ENCODE data around the gene SLC24A3.

DNA sequence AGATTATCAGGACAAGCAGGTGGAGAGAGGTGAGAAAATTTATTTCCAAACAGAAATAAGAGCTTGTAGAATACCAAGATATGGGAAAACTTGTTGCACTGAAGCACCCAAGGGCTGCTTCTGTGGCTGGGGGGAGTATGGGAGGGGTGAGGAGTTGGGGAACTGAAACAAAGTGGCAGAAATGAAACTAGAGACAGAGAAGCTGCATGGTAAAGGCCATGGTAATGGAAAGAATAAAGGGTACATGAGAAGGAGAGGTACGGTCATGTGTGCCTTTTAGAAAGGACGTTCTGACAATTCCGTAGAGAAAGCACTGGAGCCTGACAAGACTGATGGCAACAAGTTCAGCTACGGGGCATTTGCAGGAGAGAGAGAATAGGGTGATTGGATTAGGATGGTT, 494.0 kb downstream of the SLC24A3 start:
- TF ChIP-seq, protein P1, sequence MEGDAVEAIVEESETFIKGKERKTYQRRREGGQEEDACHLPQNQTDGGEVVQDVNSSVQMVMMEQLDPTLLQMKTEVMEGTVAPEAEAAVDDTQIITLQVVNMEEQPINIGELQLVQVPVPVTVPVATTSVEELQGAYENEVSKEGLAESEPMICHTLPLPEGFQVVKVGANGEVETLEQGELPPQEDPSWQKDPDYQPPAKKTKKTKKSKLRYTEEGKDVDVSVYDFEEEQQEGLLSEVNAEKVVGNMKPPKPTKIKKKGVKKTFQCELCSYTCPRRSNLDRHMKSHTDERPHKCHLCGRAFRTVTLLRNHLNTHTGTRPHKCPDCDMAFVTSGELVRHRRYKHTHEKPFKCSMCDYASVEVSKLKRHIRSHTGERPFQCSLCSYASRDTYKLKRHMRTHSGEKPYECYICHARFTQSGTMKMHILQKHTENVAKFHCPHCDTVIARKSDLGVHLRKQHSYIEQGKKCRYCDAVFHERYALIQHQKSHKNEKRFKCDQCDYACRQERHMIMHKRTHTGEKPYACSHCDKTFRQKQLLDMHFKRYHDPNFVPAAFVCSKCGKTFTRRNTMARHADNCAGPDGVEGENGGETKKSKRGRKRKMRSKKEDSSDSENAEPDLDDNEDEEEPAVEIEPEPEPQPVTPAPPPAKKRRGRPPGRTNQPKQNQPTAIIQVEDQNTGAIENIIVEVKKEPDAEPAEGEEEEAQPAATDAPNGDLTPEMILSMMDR (conservative IDR thresholded peaks at IDR 0.05; ENCODE audit: low read depth, low read length) = no peak
- TF ChIP-seq EZH2 (IDR thresholded peaks at IDR 0.05; ENCODE audit: borderline replicate concordance, low read depth, low read length, poor library complexity, severe bottlenecking) = no peak
